SH-SY5Y (cell line): Measurements from ENCODE around the gene MSH4.

Experiments
- GATA2 ChIP-seq: IDR thresholded peaks from 2 replicates; pipeline ENCODE4 v1.6.1; 2011; ENCODE audit warnings: mild to moderate bottlenecking, low read depth, low read length
- GATA3 ChIP-seq: IDR thresholded peaks from 2 replicates; pipeline ENCODE4 v1.6.1; 2011; ENCODE audit warnings: low read depth, mild to moderate bottlenecking, low read length, moderate library complexity

GRCh38 chr1:75884437-75884836 lies 87.8 kb downstream of the MSH4 start:
- TF ChIP-seq GATA2: no peak
- no peak for TF ChIP-seq GATA3
